WERI-Rb-1 (cell line): ENCODE measurements around the gene CLDN8.

ENCODE experiments used
- DNase-seq: peaks from one replicate; pipeline ENCODE4 v3.0.0-alpha.2; 2020
- H3K27ac ChIP-seq: fragments of 250-450 bp; sonication (Bioruptor Pico); 2 replicates; pipeline ENCODE4 v1.5.1; 2020; ENCODE audit warnings: mild to moderate bottlenecking, moderate library complexity
- H3K27me3 ChIP-seq: fragments of 250-450 bp; sonication (Bioruptor Pico); 2 replicates; pipeline ENCODE4 v1.5.1; 2021; ENCODE audit warnings: mild to moderate bottlenecking, low read depth, moderate library complexity; ENCODE audit not compliant: insufficient read depth, severe bottlenecking
- H3K36me3 ChIP-seq: fragments of 250-450 bp; sonication (Bioruptor Pico); 2 replicates; pipeline ENCODE4 v1.5.1; 2020; ENCODE audit warnings: mild to moderate bottlenecking, moderate library complexity
- H3K4me3 ChIP-seq: 2 replicates; pipeline ENCODE4 v1.5.1; 2011; ENCODE audit warnings: low read depth, mild to moderate bottlenecking, control low read depth, low read length
- H3K9me3 ChIP-seq: fragments of 250-450 bp; sonication (Bioruptor Pico); 2 replicates; pipeline ENCODE4 v1.5.1; 2021; ENCODE audit warnings: mild to moderate bottlenecking, moderate library complexity; ENCODE audit not compliant: severe bottlenecking
- TF ChIP-seq, protein P1 (sequence below): IDR thresholded peaks from 2 replicates; pipeline ENCODE4 v1.5.1; 2011; ENCODE audit warnings: low read depth, mild to moderate bottlenecking, control low read depth, inconsistent platforms, low read length

The CLDN8 gene

DNA sequence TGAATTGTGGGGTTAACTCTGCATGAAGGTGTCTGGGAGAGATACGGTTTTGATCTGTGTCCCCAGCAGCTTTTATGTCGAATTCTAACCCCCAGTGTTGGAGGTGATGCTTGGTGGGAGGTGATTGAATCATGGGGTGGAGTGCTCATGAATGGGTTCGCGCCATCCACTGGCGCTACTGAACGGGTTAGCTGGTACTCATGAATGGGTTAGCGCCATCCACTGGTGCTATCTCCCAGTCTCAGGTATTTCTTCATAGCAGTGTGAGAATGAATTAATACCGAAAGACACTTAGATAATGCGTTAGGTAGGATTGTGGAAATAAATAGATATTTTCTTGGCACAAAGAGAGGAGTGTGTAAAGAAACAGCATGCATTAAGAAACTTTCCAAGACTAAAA is 32.9 kb upstream of the CLDN8 start:
- H3K36me3 ChIP-seq, result no peaks in the 10 kb centered on the region
- no peak overlapping the region for H3K27ac ChIP-seq
- TF ChIP-seq, protein P1, sequence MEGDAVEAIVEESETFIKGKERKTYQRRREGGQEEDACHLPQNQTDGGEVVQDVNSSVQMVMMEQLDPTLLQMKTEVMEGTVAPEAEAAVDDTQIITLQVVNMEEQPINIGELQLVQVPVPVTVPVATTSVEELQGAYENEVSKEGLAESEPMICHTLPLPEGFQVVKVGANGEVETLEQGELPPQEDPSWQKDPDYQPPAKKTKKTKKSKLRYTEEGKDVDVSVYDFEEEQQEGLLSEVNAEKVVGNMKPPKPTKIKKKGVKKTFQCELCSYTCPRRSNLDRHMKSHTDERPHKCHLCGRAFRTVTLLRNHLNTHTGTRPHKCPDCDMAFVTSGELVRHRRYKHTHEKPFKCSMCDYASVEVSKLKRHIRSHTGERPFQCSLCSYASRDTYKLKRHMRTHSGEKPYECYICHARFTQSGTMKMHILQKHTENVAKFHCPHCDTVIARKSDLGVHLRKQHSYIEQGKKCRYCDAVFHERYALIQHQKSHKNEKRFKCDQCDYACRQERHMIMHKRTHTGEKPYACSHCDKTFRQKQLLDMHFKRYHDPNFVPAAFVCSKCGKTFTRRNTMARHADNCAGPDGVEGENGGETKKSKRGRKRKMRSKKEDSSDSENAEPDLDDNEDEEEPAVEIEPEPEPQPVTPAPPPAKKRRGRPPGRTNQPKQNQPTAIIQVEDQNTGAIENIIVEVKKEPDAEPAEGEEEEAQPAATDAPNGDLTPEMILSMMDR, result no peak
- no peak for DNase-seq
- H3K4me3 ChIP-seq, result no peak overlapping the region
- H3K9me3 ChIP-seq, result no peaks in the 10 kb centered on the region
- no peaks in the 10 kb centered on the region for H3K27me3 ChIP-seq

DNA sequence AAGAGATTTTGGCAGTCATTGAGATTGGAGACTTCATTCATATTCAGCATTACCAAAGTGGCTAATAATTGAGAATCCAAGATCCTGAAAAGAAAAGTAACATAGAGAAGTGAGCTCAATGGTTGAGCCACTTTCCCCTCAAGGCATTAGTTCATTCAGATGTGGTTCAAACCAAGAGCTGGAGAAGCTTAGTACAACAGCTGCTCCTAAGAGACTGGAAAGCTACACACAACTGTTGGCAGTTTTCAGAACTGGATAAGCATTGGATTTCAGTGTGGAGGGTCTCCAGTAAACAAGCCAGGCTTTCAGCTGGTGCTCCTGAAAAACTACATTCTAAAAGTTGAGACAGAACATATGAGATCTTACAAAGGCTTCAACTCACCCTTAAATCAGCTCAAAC is 29.2 kb upstream of the CLDN8 start:
- DNase-seq, result no peak
- H3K9me3 ChIP-seq, result no peaks in the 10 kb centered on the region
- TF ChIP-seq, protein P1, result no peak

DNA sequence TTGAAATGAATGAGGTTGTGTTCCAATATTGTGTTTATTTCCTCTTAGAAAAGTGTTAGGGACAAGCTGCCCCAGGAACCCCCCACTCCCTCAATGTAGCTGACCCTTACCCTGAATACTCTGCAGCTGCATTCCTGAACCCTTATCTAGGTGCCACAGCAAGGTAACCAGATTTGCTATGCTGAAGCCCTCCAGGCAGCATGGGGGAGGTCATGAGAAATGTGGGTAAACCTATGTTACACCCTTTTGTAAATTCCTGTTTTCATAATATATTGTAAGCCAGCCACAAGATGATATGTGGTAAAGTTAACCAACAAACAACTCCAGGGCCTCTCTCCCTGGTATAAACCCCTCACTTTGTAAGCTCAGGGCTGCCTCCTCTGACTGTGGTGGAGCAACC is 27.8 kb upstream of the CLDN8 start:
- Histone ChIP-seq H3K27me3 (no peaks in the 10 kb centered on the region), H3K4me3 (no peak overlapping the region), H3K36me3 (no peaks in the 10 kb centered on the region), H3K27ac (no peak overlapping the region), H3K9me3 (no peaks in the 10 kb centered on the region)
- no peak for DNase-seq
- TF ChIP-seq, protein P1, result no peak

More for the DNA sequence above, 29.2 kb upstream of the CLDN8 start:
- no peaks in the 10 kb centered on the region for H3K27me3 ChIP-seq
- no peaks in the 10 kb centered on the region for H3K36me3 ChIP-seq
- H3K4me3 ChIP-seq, result no peak overlapping the region
- H3K27ac ChIP-seq, result no peak overlapping the region

DNA sequence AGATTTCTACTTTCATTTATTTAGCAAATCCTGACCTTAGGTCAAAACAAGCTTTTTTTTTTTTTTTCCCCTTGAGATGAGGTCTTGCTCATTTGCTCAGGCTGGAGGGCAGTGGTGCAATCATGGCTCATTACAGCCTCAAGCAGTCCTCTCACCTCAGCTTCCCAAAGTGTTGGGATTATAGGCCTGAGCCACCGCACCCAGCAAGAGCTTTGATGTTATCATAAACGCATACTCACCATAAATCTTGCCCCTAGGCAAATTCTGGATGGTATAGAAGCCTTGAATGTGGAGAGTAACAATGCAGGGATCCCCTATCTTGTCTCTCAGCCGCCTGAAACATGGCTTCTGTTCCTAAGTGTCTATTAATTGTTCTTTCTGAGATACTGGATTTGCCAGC is 24.8 kb upstream of the CLDN8 start:
- no peaks in the 10 kb centered on the region for H3K9me3 ChIP-seq
- TF ChIP-seq, protein P1, result no peak
- H3K27me3 ChIP-seq, result no peaks in the 10 kb centered on the region
- no peak for DNase-seq
- H3K36me3 ChIP-seq, result no peaks in the 10 kb centered on the region
- H3K4me3 ChIP-seq, result no peak overlapping the region
- H3K27ac ChIP-seq, result no peak overlapping the region

DNA sequence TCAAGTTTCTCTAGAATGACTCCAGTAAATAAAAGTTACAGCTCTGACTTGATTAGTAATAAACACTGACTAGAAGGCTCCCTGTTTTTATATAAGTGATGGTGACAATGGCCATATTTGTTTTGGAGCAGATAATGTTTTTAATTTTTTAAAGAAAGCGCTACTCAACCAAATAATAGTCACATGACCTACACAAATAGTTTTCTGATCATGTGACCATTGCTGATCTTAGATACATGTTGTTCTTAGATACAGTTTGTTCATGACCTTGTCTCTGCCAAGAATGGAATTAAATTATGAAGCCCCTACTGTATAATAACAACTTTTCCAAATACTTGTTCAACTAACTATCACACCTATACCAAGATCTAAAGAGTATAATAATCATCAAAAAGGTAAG is 22.3 kb upstream of the CLDN8 start:
- Histone ChIP-seq H3K36me3 (no peaks in the 10 kb centered on the region), H3K27me3 (no peaks in the 10 kb centered on the region), H3K4me3 (no peak overlapping the region), H3K27ac (no peak overlapping the region), H3K9me3 (no peaks in the 10 kb centered on the region)
- DNase-seq, result no peak
- TF ChIP-seq, protein P1, result no peak

DNA sequence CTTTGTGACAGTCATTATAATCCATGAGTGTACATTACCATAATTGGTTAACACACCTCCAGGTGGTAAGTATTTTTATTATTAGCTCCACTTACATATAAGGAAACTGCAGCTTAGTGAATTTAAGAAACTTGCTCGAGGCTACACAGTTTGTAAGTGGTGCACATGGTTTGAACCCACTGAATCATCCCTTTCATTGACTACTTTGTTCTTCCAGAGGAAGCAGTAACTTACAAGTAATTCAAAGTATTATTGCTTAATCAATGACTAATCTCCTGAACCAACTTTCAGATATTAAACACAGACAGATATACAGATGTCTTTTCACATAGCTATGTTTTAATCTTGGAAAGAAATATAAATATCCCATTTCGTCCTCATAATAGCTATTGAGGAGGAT is 18.7 kb upstream of the CLDN8 start:
- Histone ChIP-seq H3K9me3 (peaks cover 2% of the 10 kb centered on the region), H3K27ac (no peak overlapping the region), H3K27me3 (no peaks in the 10 kb centered on the region), H3K4me3 (no peak overlapping the region), H3K36me3 (no peaks in the 10 kb centered on the region)
- DNase-seq, result no peak
- TF ChIP-seq, protein P1, result no peak
